ENCODE measurements around the gene COL5A1.
"Not testable (repeated sequence)": the region's sequence is repeated elsewhere in the genome, so short reads cannot be mapped to it uniquely, and the experiment has no call there.

COL5A1 gene

GRCh38 chr9:134855900-134856377, 214.3 kb downstream of the COL5A1 start:
- TF ChIP-seq CTCF (IDR thresholded peaks at IDR 0.05; ENCODE audit: low read depth, low read length), result no peak
- DNase-seq (ENCODE audit: extremely low read depth, low read depth), result no peak

GRCh38 chr9:134857451-134857850, 215.8 kb downstream of the COL5A1 start:
- DNase-seq (ENCODE audit: extremely low read depth, low read depth), result not testable (repeated sequence)

- DNase-seq (ENCODE audit: extremely low read depth, low read depth), result no peak
- peak; percentile 7 for TF ChIP-seq CTCF (IDR thresholded peaks at IDR 0.05; ENCODE audit: low read depth, low read length)
These were observed 216.6 kb downstream of the COL5A1 start for GRCh38 chr9:134858051-134858841.

- no peak for DNase-seq (ENCODE audit: extremely low read depth, low read depth)
- no peak for TF ChIP-seq CTCF (IDR thresholded peaks at IDR 0.05; ENCODE audit: low read depth, low read length)
These were observed 218.9 kb downstream of the COL5A1 start for GRCh38 chr9:134860510-134860909.

- DNase-seq (ENCODE audit: extremely low read depth, low read depth), result no peak
- no peak for TF ChIP-seq CTCF (IDR thresholded peaks at IDR 0.05; ENCODE audit: low read depth, low read length)
These were observed 220.2 kb downstream of the COL5A1 start for GRCh38 chr9:134861595-134862334.

- TF ChIP-seq CTCF (IDR thresholded peaks at IDR 0.05; ENCODE audit: low read depth, low read length), result no peak
- DNase-seq (ENCODE audit: extremely low read depth, low read depth), result no peak
These were observed 221.8 kb downstream of the COL5A1 start for GRCh38 chr9:134863306-134863902.

- no peak for TF ChIP-seq CTCF (IDR thresholded peaks at IDR 0.05; ENCODE audit: low read depth, low read length)
- no peak for DNase-seq (ENCODE audit: extremely low read depth, low read depth)
These were observed 222.6 kb downstream of the COL5A1 start for GRCh38 chr9:134863941-134864820.

Data from AG09319 (cell line).